Astrocyte (in vitro differentiated cells and primary cell): ENCODE data around the gene PLCH2. TPM values are rescaled to one million over a fixed set of nuclear protein-coding genes. Genes with fewer than 3 reads are reported as not detected.

Experiments
- DNase-seq: peaks from one replicate; pipeline ENCODE4 v3.0.0-alpha.2; 2010; ENCODE audit warnings: low read depth
- FAIRE-seq: peaks from 2 replicates; lab custom pipeline; 2011; peaks lifted over from hg19 to GRCh38; lab: Jason Lieb, UNC
- H2AFZ ChIP-seq: 2 replicates; pipeline ENCODE4 v1.6.0; 2012; ENCODE audit warnings: low read depth, low read length, inconsistent platforms
- H3K27ac ChIP-seq: 2 replicates; pipeline ENCODE4 v1.5.1; 2011; ENCODE audit warnings: low read depth, low read length, inconsistent platforms
- H3K27me3 ChIP-seq: 2 replicates; pipeline ENCODE4 v1.6.0; 2011; ENCODE audit warnings: low read length, inconsistent platforms; ENCODE audit not compliant: insufficient read depth
- H3K36me3 ChIP-seq: 2 replicates; pipeline ENCODE4 v1.5.1; 2011; ENCODE audit warnings: low read length, inconsistent platforms; ENCODE audit not compliant: insufficient read depth
- H3K4me1 ChIP-seq: 2 replicates; pipeline ENCODE4 v1.5.1; 2011; ENCODE audit warnings: low read length, inconsistent platforms; ENCODE audit not compliant: insufficient read depth
- H3K4me2 ChIP-seq: 2 replicates; pipeline ENCODE4 v1.6.0; 2012; ENCODE audit warnings: low read length, inconsistent platforms
- H3K4me3 ChIP-seq: 2 replicates; pipeline ENCODE4 v1.5.1; 2011; ENCODE audit warnings: low read depth, mild to moderate bottlenecking, low read length, inconsistent platforms; ENCODE audit not compliant: insufficient read depth
- H3K79me2 ChIP-seq: 2 replicates; pipeline ENCODE4 v1.6.0; 2012; ENCODE audit warnings: mild to moderate bottlenecking, low read length, inconsistent platforms; ENCODE audit not compliant: insufficient read depth
- H3K9ac ChIP-seq: 2 replicates; pipeline ENCODE4 v1.6.0; 2012; ENCODE audit warnings: mild to moderate bottlenecking, low read length, inconsistent platforms
- H3K9me3 ChIP-seq: 2 replicates; pipeline ENCODE4 v1.5.1; 2012; ENCODE audit warnings: low read depth, mild to moderate bottlenecking, low read length, inconsistent platforms; ENCODE audit not compliant: insufficient read depth
- H4K20me1 ChIP-seq: 2 replicates; pipeline ENCODE4 v1.6.0; 2012; ENCODE audit warnings: low read length, inconsistent platforms; ENCODE audit not compliant: insufficient read depth
- H3K27ac Mint-ChIP-seq: one replicate; pipeline ENCODE4 v1.8.0; 2021; ENCODE audit warnings: mild to moderate bottlenecking, mixed read lengths; ENCODE audit not compliant: unreplicated experiment
- H3K27me3 Mint-ChIP-seq: one replicate; pipeline ENCODE4 v1.8.0; 2021; ENCODE audit warnings: low read depth, mixed read lengths; ENCODE audit not compliant: unreplicated experiment
- H3K36me3 Mint-ChIP-seq: one replicate; pipeline ENCODE4 v1.8.0; 2021; ENCODE audit warnings: low read depth, mixed read lengths; ENCODE audit not compliant: unreplicated experiment
- H3K4me1 Mint-ChIP-seq: one replicate; pipeline ENCODE4 v1.8.0; 2021; ENCODE audit warnings: low read depth, mixed read lengths; ENCODE audit not compliant: unreplicated experiment
- H3K4me3 Mint-ChIP-seq: one replicate; pipeline ENCODE4 v1.8.0; 2021; ENCODE audit warnings: mild to moderate bottlenecking, moderate library complexity, mixed read lengths; ENCODE audit not compliant: unreplicated experiment
- H3K9me3 Mint-ChIP-seq: one replicate; pipeline ENCODE4 v1.8.0; 2021; ENCODE audit warnings: mild to moderate bottlenecking, mixed read lengths; ENCODE audit not compliant: unreplicated experiment
- EZH2 ChIP-seq: IDR thresholded peaks from 2 replicates; pipeline ENCODE4 v1.6.1; 2012; ENCODE audit warnings: mild to moderate bottlenecking, low read length, inconsistent platforms; ENCODE audit not compliant: insufficient read depth
- total RNA-seq: library from RNA; stranded (reverse); gene quantifications from 2 replicates; pipeline ENCODE4 v1.2.1, GENCODE V29; 2021
- TF ChIP-seq, protein P1 (sequence below): IDR thresholded peaks from 2 replicates; pipeline ENCODE4 v1.5.1; 2011; ENCODE audit warnings: low read depth, mild to moderate bottlenecking, inconsistent platforms, low read length, moderate library complexity; ENCODE audit not compliant: insufficient read depth

The PLCH2 gene
- total RNA-seq, 1 donor from 2014 or later = 2.0 TPM

DNA sequence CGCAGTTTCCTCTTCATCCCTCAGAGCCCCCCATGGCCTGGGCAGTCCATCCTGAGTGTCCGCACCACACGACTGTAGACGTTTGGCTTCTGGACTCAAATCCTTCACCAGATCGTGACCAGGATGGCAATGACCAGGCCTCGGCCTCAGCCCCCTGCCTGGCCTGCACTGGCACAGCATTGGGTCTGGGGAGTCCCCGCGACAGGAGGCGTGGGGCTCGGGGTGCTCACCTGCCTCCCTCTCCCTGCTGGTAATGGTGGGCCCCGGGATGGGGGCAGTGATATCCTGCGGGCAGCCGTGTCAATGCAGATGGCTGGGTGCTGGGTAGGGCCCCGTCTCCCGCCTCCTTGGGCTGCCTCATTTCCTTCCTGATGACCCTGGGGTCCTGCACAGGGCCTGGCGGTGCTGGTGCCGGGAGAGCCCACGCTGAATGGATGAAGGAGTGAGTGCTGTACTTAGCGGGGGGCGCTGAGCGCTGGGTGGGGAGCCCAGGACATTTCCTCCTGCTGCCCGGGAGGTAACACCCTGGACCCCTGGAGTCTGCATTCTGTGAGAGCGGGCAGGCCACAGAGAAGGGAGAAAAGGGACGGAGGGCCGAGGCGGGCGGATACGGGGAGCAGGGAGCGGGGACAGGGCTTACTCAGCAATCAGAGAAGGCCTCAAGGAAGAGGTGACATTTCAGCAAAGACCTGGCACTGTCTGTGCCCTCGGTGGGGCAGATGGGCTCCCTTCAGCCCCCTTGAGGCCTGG, 78.0 kb downstream of the PLCH2 start:
- Histone ChIP-seq H3K9me3 (no peaks in the 10 kb centered on the region), H3K27ac (no peak overlapping the region), H3K4me3 (no peak overlapping the region), H3K9ac (no peak overlapping the region), H3K79me2 (no peaks in the 10 kb centered on the region), H4K20me1 (no peaks in the 10 kb centered on the region), H3K4me1 (peaks cover 9% of the 10 kb centered on the region), H3K36me3 (no peaks in the 10 kb centered on the region), H2AFZ (no peak overlapping the region), H3K27me3 (no peaks in the 10 kb centered on the region), H3K4me2 (no peak overlapping the region)
- Mint-ChIP-seq H3K9me3 (no peaks in the 10 kb centered on the region), H3K27me3 (peaks cover 18% of the 10 kb centered on the region), H3K27ac (no peak overlapping the region), H3K36me3 (no peaks in the 10 kb centered on the region), H3K4me3 (no peak overlapping the region), H3K4me1 (no peaks in the 10 kb centered on the region)
- TF ChIP-seq, protein P1, sequence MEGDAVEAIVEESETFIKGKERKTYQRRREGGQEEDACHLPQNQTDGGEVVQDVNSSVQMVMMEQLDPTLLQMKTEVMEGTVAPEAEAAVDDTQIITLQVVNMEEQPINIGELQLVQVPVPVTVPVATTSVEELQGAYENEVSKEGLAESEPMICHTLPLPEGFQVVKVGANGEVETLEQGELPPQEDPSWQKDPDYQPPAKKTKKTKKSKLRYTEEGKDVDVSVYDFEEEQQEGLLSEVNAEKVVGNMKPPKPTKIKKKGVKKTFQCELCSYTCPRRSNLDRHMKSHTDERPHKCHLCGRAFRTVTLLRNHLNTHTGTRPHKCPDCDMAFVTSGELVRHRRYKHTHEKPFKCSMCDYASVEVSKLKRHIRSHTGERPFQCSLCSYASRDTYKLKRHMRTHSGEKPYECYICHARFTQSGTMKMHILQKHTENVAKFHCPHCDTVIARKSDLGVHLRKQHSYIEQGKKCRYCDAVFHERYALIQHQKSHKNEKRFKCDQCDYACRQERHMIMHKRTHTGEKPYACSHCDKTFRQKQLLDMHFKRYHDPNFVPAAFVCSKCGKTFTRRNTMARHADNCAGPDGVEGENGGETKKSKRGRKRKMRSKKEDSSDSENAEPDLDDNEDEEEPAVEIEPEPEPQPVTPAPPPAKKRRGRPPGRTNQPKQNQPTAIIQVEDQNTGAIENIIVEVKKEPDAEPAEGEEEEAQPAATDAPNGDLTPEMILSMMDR = no peak
- no peak for TF ChIP-seq EZH2
- no peak for FAIRE-seq
- DNase-seq = no peak

DNA sequence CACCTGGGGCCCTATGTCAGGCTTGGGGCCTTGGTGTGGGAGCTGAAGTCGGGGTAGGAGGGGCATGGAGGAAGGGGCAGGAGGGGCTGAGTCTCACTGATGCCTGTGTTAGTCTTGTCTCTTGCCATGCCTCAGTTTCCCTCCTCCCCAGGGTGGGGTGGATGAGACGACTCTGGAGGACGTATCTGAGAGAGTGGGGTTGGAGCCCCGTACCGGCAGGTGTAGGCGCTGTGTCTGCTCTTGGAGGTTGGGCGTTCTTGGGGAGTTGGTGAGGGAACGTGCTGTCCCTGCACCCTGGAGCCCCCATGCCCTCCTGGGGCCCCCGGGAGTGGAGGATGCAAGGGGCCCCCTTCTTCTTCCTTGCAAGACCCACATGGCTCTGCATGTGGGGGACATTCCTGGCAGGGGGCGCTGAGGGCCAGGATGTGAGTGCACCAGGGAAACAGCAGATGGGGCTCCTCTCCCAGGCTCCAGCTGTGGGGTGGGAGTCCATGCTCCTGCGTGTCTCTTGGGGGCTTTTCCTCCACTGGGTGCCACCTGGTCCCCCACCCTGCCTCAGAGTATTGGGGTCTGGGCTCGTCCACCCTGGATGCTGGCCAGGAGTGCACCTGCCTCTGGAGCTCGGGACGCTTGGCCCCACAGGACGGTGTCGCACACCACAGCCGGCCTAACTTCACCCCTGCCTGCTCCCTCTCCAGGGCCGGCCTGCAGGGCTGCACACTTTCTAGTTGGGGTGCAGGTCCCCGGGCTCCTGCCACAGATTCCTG, 78.7 kb downstream of the PLCH2 start:
- no peaks in the 10 kb centered on the region for H3K36me3 Mint-ChIP-seq
- no peaks in the 10 kb centered on the region for H3K9me3 ChIP-seq
- no peak for TF ChIP-seq EZH2
- TF ChIP-seq, protein P1 = no peak
- no peak overlapping the region for H3K4me2 ChIP-seq
- H3K27ac Mint-ChIP-seq = no peak overlapping the region
- peaks cover 9% of the 10 kb centered on the region for H3K4me1 ChIP-seq
- H3K36me3 ChIP-seq = no peaks in the 10 kb centered on the region
- H3K4me3 ChIP-seq = no peak overlapping the region
- no peak overlapping the region for H2AFZ ChIP-seq
- no peak overlapping the region for H3K27ac ChIP-seq
- no peaks in the 10 kb centered on the region for H4K20me1 ChIP-seq
- no peaks in the 10 kb centered on the region for H3K9me3 Mint-ChIP-seq
- peaks cover 17% of the 10 kb centered on the region for H3K27me3 Mint-ChIP-seq
- H3K4me1 Mint-ChIP-seq = no peaks in the 10 kb centered on the region
- no peak overlapping the region for H3K4me3 Mint-ChIP-seq
- H3K9ac ChIP-seq = no peak overlapping the region
- FAIRE-seq = no peak
- DNase-seq = no peak
- H3K27me3 ChIP-seq = no peaks in the 10 kb centered on the region
- no peaks in the 10 kb centered on the region for H3K79me2 ChIP-seq

Other genes with a start within 250 kb of the PLCH2 start
- 63.4 and 66.2 TPM in 2 replicates for gene SKI, start 248.0 kb upstream of the PLCH2 start, total RNA-seq
- 9.2 and 11.7 TPM in 2 replicates for gene MORN1, start 84.7 kb upstream of the PLCH2 start, total RNA-seq
- 197 and 211 TPM in 2 replicates for gene RER1, start 84.4 kb upstream of the PLCH2 start, total RNA-seq
- 16.6 and 18.6 TPM in 2 replicates for gene PEX10, start 63.7 kb upstream of the PLCH2 start, total RNA-seq
- 23.1 and 26.3 TPM in 2 replicates for gene PANK4, start 50.3 kb downstream of the PLCH2 start, total RNA-seq
- 0.22 TPM in 1 of 2 replicates, not detected in the other for gene HES5, start 54.0 kb downstream of the PLCH2 start, total RNA-seq
- 0.36 TPM in 1 of 2 replicates, not detected in the other for gene TNFRSF14, start 80.1 kb downstream of the PLCH2 start, total RNA-seq
- 19.2 and 20.6 TPM in 2 replicates for gene PRXL2B, start 110.5 kb downstream of the PLCH2 start, total RNA-seq
- gene MMEL1, start 156.7 kb downstream of the PLCH2 start, total RNA-seq = not detected in 2 replicates